ENCODE measurements around the gene SPATA32. TPM values are rescaled to one million over a fixed set of nuclear protein-coding genes. Genes with fewer than 3 reads are reported as not detected.
A peak's percentile ranks its signal among the peaks of the same experiment; 100 is the strongest.

The SPATA32 gene
- total RNA-seq, 4 donors from 2014 or later = not detected

DNA sequence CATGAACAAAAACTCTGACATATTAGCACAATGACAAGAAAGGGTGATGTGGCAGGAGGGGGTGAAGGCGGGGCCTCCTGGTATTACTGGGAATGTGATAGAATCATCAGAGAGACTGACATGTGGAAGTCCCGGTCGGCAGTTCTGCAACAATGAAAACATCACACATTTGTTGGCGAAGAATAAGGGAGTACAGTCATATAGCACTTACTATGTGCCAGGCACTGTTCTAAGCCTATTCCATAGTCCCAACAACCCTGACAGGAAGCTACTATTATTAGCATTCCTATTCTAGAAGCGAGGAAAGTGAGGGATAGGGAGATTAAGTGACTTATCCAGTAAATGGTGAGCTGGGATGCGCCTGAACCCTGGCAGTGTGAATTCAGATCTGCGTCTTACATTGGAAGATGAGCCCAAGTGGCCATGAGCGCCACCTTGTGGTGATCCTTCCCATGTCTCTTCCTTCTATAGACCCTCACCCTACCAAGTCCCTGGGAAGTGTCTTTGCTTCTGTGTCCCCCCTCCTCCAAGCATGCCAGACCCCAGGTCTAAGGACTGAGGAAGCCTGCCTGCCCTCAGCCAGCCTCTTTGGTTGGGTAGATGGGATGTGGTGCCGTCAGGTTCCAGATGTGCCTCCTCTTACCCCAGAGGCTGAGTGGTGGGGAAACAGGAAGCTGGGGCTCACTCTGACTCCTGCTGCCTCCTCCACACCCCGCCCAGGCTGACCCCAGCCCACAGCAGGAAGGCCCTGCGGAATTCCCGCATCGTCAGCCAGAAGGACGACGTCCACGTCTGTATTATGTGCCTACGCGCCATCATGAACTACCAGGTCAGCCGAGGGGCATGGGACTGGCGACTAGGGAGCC, 26.2 kb downstream of the SPATA32 start:
- H3K4me1 ChIP-seq = no peaks in the 10 kb centered on the region
- no peaks in the 10 kb centered on the region for H3K9me3 ChIP-seq
- peak; percentile 68 to 70 for DNase-seq
- H3K27ac ChIP-seq = no peak overlapping the region
- no peak for TF ChIP-seq POLR2A (IDR thresholded peaks at IDR 0.05)
- TF ChIP-seq, protein P1, sequence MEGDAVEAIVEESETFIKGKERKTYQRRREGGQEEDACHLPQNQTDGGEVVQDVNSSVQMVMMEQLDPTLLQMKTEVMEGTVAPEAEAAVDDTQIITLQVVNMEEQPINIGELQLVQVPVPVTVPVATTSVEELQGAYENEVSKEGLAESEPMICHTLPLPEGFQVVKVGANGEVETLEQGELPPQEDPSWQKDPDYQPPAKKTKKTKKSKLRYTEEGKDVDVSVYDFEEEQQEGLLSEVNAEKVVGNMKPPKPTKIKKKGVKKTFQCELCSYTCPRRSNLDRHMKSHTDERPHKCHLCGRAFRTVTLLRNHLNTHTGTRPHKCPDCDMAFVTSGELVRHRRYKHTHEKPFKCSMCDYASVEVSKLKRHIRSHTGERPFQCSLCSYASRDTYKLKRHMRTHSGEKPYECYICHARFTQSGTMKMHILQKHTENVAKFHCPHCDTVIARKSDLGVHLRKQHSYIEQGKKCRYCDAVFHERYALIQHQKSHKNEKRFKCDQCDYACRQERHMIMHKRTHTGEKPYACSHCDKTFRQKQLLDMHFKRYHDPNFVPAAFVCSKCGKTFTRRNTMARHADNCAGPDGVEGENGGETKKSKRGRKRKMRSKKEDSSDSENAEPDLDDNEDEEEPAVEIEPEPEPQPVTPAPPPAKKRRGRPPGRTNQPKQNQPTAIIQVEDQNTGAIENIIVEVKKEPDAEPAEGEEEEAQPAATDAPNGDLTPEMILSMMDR (IDR thresholded peaks at IDR 0.05) = peak; percentile 56 to 70 (median 64)
- peaks cover under 1 to 5% of the 10 kb centered on the region in 2 donors for H3K27me3 ChIP-seq
- intact Hi-C loops (cut with DNase I; ENCODE audit: low total_unique reads) = no loop called here
- no peaks in the 10 kb centered on the region for H3K36me3 ChIP-seq
- no peak overlapping the region for H3K4me3 ChIP-seq

DNA sequence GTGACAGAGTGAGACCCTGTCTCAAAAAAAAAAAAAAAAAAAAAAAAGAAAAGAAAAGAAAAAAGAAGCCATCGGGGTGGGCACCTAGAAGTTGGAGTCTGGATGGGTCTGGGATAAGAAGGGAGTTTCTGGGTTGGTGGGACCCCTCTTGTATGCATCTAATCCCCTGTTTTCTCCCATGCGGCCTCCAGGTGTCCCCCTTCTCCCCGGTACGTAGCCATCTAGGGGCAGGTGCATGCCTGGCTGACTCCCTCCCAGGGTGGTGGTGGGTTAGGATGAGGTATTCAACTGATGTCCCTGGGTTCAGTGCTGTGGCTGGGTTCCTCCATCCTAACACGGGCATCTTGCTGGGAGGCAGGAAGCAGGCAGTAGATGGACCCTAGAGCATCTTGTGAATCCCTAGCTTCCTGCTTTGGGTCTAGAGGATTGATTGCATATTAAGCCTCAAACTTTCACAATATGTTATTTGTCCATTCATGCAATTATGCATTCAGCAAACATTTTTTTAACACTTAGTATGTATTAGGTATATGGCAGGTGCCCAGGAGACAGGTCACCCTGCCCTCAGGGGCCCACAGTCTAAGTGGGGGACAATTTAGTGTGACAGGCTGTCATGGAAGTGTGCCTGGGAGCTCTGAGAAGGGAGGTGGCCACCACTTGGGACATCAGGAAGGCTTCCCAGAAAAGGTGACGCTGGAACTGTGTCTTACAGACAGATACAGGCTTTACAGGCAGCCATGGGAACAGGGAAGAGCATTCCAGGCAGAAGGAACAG, 27.1 kb downstream of the SPATA32 start:
- Histone ChIP-seq H3K4me3 (no peak overlapping the region), H3K27me3 (no peaks in the 10 kb centered on the region), H3K36me3 (no peaks in the 10 kb centered on the region), H3K4me1 (no peaks in the 10 kb centered on the region), H3K9me3 (no peaks in the 10 kb centered on the region), H3K27ac (no peak overlapping the region)
- no peak for TF ChIP-seq POLR2A (IDR thresholded peaks at IDR 0.05)
- TF ChIP-seq, protein P1 (IDR thresholded peaks at IDR 0.05) = no peak
- DNase-seq = no peak
- intact Hi-C loops (cut with DNase I; ENCODE audit: low total_unique reads) = no loop called here

DNA sequence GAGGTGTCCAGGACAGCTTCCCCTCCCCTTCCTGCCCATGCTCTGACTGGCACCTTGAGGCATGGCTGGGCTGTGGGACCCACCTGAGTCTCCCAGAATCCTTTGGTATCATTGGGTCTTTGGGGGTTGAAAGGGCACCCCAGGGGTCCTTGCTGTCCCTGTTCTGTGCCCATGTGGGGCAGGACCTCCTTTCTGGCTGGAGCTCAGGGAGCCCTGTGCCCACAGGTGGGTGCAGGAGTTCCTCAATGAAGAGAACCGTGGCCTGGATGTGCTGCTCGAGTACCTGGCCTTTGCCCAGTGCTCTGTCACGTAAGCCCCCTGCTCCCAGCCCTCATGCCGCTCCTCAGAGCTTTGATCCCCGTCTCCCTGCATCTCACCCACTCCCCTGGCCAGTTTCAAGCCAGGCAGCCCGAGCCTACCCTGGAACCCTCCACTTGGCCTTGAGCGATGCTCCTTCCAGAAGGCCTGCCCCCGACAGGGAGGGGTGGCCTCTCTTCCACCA, 28.4 kb downstream of the SPATA32 start:
- no peak for DNase-seq
- Histone ChIP-seq H3K27me3 (no peaks in the 10 kb centered on the region), H3K4me1 (no peaks in the 10 kb centered on the region), H3K9me3 (no peaks in the 10 kb centered on the region), H3K27ac (no peak overlapping the region), H3K4me3 (no peak overlapping the region), H3K36me3 (no peaks in the 10 kb centered on the region)
- TF ChIP-seq, protein P1 (IDR thresholded peaks at IDR 0.05) = no peak
- no peak for TF ChIP-seq POLR2A (IDR thresholded peaks at IDR 0.05)
- intact Hi-C loops (cut with DNase I; ENCODE audit: low total_unique reads) = no loop called here

DNA sequence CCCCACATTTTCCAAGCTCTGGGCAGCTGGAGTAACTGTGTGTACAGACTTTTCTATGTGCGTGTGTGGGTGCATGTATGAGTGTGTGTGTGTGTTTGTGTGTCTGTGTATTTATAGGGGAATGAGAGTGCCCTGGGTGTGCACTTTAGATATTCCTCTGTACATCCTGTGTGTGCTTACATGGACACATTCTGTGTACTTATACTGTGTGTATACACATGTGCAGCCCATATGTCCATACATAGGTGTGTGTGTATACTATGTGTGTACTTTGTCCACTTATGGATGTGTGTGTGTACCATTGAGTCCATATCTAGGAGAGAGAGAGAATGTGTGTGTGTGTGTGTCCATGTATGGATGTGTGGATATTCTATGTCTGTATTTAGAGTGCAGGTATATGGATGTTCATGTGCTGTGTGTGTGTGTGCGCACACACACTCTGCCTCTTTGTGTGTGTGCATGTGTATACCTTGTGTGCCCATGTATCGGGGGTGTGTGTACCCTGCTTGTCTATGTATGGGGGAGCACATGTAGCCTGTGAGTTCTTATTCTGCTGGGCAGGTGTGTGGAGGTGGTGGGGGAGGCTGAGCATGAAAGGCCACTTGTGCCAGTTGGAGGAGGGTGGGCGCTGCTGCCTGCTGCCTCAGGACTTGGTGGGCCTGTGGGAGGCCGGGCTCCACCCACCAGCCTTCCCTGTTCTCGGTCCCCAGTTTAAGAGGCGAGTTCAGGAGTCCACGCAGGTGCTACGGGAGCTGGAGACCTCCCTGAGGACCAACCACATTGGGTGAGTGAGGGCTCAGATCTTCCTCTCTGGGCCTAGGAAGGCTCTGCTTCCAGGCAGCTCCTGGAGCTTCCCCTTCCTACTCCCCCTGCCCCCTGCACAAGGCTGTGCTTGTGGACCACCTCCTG, 29.1 kb downstream of the SPATA32 start:
- TF ChIP-seq, protein P1 (IDR thresholded peaks at IDR 0.05) = no peak
- no peak for TF ChIP-seq POLR2A (IDR thresholded peaks at IDR 0.05)
- intact Hi-C loops (cut with DNase I; ENCODE audit: low total_unique reads) = no loop called here
- no peaks in the 10 kb centered on the region for H3K4me1 ChIP-seq
- H3K27me3 ChIP-seq = no peaks in the 10 kb centered on the region
- no peak overlapping the region for H3K4me3 ChIP-seq
- no peaks in the 10 kb centered on the region for H3K9me3 ChIP-seq
- DNase-seq = no peak
- H3K27ac ChIP-seq = no peak overlapping the region
- H3K36me3 ChIP-seq = no peaks in the 10 kb centered on the region

Data from uterus (tissue), 4 donors.